ENCODE results near the gene SENP7.

SENP7 gene

GRCh38 chr3:101300073-101300472 lies 212.9 kb downstream of the SENP7 start:
- Mint-ChIP-seq H3K36me3 (peaks cover 22% of the 10 kb centered on the region), H3K4me3 (no peak overlapping the region), H3K27me3 (no peaks in the 10 kb centered on the region), H3K27ac (no peak overlapping the region), H3K4me1 (ENCODE audit: low read depth) (no peaks in the 10 kb centered on the region), H3K9me3 (ENCODE audit: low read depth) (peaks cover 10% of the 10 kb centered on the region)

GRCh38 chr3:101292027-101292426 lies 221.0 kb downstream of the SENP7 start:
- Mint-ChIP-seq H3K4me3 (no peak overlapping the region), H3K27ac (no peak overlapping the region), H3K27me3 (no peaks in the 10 kb centered on the region), H3K36me3 (peaks cover 3% of the 10 kb centered on the region), H3K4me1 (ENCODE audit: low read depth) (no peaks in the 10 kb centered on the region), H3K9me3 (ENCODE audit: low read depth) (peaks cover 10% of the 10 kb centered on the region)

- Mint-ChIP-seq H3K4me3 (no peak overlapping the region), H3K27me3 (no peaks in the 10 kb centered on the region), H3K9me3 (ENCODE audit: low read depth) (peaks cover 3% of the 10 kb centered on the region), H3K4me1 (ENCODE audit: low read depth) (no peaks in the 10 kb centered on the region), H3K27ac (no peak overlapping the region), H3K36me3 (peaks cover 3% of the 10 kb centered on the region)
Observed at GRCh38 chr3:101288294-101288693, 224.7 kb downstream of the SENP7 start.

- Mint-ChIP-seq H3K9me3 (ENCODE audit: low read depth) (peaks cover 3% of the 10 kb centered on the region), H3K36me3 (peaks cover 2% of the 10 kb centered on the region), H3K27ac (no peak overlapping the region), H3K4me1 (ENCODE audit: low read depth) (no peaks in the 10 kb centered on the region), H3K4me3 (no peak overlapping the region), H3K27me3 (no peaks in the 10 kb centered on the region)
Observed at GRCh38 chr3:101284757-101285156, 228.3 kb downstream of the SENP7 start.

GRCh38 chr3:101281521-101282030 lies 231.4 kb downstream of the SENP7 start:
- Mint-ChIP-seq H3K4me3 (no peak overlapping the region), H3K27me3 (no peaks in the 10 kb centered on the region), H3K27ac (no peak overlapping the region), H3K4me1 (ENCODE audit: low read depth) (no peaks in the 10 kb centered on the region), H3K9me3 (ENCODE audit: low read depth) (no peaks in the 10 kb centered on the region), H3K36me3 (no peaks in the 10 kb centered on the region)

GRCh38 chr3:101279765-101280385 lies 233.1 kb downstream of the SENP7 start:
- Mint-ChIP-seq H3K27ac (no peak overlapping the region), H3K4me1 (ENCODE audit: low read depth) (no peaks in the 10 kb centered on the region), H3K9me3 (ENCODE audit: low read depth) (no peaks in the 10 kb centered on the region), H3K36me3 (peaks cover 7% of the 10 kb centered on the region), H3K4me3 (no peak overlapping the region), H3K27me3 (no peaks in the 10 kb centered on the region)

GRCh38 chr3:101279162-101279561 lies 233.8 kb downstream of the SENP7 start:
- Mint-ChIP-seq H3K9me3 (ENCODE audit: low read depth) (no peaks in the 10 kb centered on the region), H3K27me3 (no peaks in the 10 kb centered on the region), H3K27ac (no peak overlapping the region), H3K36me3 (peaks cover 7% of the 10 kb centered on the region), H3K4me1 (ENCODE audit: low read depth) (no peaks in the 10 kb centered on the region), H3K4me3 (no peak overlapping the region)

GRCh38 chr3:101278727-101279126 lies 234.3 kb downstream of the SENP7 start:
- Mint-ChIP-seq H3K36me3 (peaks cover 7% of the 10 kb centered on the region), H3K27me3 (no peaks in the 10 kb centered on the region), H3K9me3 (ENCODE audit: low read depth) (no peaks in the 10 kb centered on the region), H3K4me3 (no peak overlapping the region), H3K27ac (no peak overlapping the region), H3K4me1 (ENCODE audit: low read depth) (no peaks in the 10 kb centered on the region)

Data from activated naive CD8-positive, alpha-beta T cell (primary cell).